MCF 10A (cell line): Measurements from ENCODE around the gene ADGRF1. TPM values are rescaled to one million over a fixed set of nuclear protein-coding genes. Genes with fewer than 3 reads are reported as not detected.

ENCODE experiments used
- BruUV-seq: library from RNA; stranded (reverse); fragments of 400-500 nt; replicated peaks from 2 replicates; lab custom pipeline; 2021; lab: Mats Ljungman, UMichigan
- CTCF ChIA-PET: fragments of 300-600 bp; sonication (Branson Sonifier 250); formaldehyde crosslinking; extraction: SDS; loops from one replicate; lab custom pipeline; 2021; ENCODE audit warnings: antibody characterized with exemption, inconsistent platforms; lab: Yijun Ruan, JAX
- POLR2A ChIA-PET: fragments of 300-600, 350-650 bp; sonication (Branson Sonifier 250); formaldehyde crosslinking; extraction: SDS; loops from one replicate; lab custom pipeline; 2020; ENCODE audit warnings: antibody characterized with exemption, inconsistent platforms; lab: Yijun Ruan, JAX
- DNase-seq: peaks from one replicate; pipeline ENCODE4 v3.0.0-alpha.2; 2018; ENCODE audit not compliant: unreplicated experiment
- H3K27ac Mint-ChIP-seq: one replicate; pipeline ENCODE4 v1.8.0; 2022; ENCODE audit warnings: mild to moderate bottlenecking, low read depth, mixed read lengths; ENCODE audit not compliant: unreplicated experiment
- H3K27me3 Mint-ChIP-seq: one replicate; pipeline ENCODE4 v1.8.0; 2022; ENCODE audit warnings: mixed read lengths; ENCODE audit not compliant: insufficient read depth, unreplicated experiment
- H3K36me3 Mint-ChIP-seq: one replicate; pipeline ENCODE4 v1.8.0; 2022; ENCODE audit warnings: mild to moderate bottlenecking, moderate library complexity, mixed read lengths; ENCODE audit not compliant: insufficient read depth, unreplicated experiment
- H3K4me1 Mint-ChIP-seq: one replicate; pipeline ENCODE4 v1.8.0; 2022; ENCODE audit warnings: mixed read lengths; ENCODE audit not compliant: insufficient read depth, unreplicated experiment
- H3K4me3 Mint-ChIP-seq: one replicate; pipeline ENCODE4 v1.8.0; 2022; ENCODE audit warnings: mild to moderate bottlenecking, moderate library complexity, mixed read lengths; ENCODE audit not compliant: unreplicated experiment
- H3K9me3 Mint-ChIP-seq: one replicate; pipeline ENCODE4 v1.8.0; 2022; ENCODE audit warnings: mixed read lengths; ENCODE audit not compliant: unreplicated experiment
- CTCF ChIP-seq: fragments of 200-600 bp; IDR thresholded peaks from one replicate; pipeline ENCODE4 v1.8.0; 2022; ENCODE audit warnings: antibody characterized with exemption, mild to moderate bottlenecking; ENCODE audit not compliant: unreplicated experiment
- intact Hi-C: fragments of 100-400 bp; cut with micrococcal nuclease; formaldehyde crosslinking; loops from 2 replicates; pipeline ENCODE4 v1.14.1; 2022
- total RNA-seq: library from RNA; stranded (reverse); gene quantifications from 2 replicates; pipeline ENCODE4 v1.2.3, GENCODE V29; 2022

ADGRF1 gene
- total RNA-seq, 1 experiment from 2014 or later = 3.5 TPM

GRCh38 chr6:47061309-47062300, 19.5 kb upstream of the ADGRF1 start:
- no peaks in the 10 kb centered on the region for H3K27me3 Mint-ChIP-seq
- no peak for TF ChIP-seq CTCF
- intact Hi-C loops = no loop called here
- peak overlapping the region; percentile 92 for H3K27ac Mint-ChIP-seq
- BruUV-seq = no TSS peak
- no peak overlapping the region for H3K4me3 Mint-ChIP-seq
- H3K4me1 Mint-ChIP-seq = peaks cover 28% of the 10 kb centered on the region
- peaks cover 11% of the 10 kb centered on the region for H3K9me3 Mint-ChIP-seq
- H3K36me3 Mint-ChIP-seq = no peaks in the 10 kb centered on the region
- ChIA-PET CTCF (interaction anchor here (0.6 to 1.1 kb wide), 4 partner anchors 11 to 603 kb away, joined by 3 to 5 read pairs (median 4); no protein-coding TSS in a partner anchor), POLR2A (interaction anchor here (0.6 to 4.1 kb wide), 4 partner anchors 17 to 249 kb away, joined by 3 to 16 read pairs (median 6); partner anchors contain the start of gene ADGRF1)
- peak; percentile 81 for DNase-seq

GRCh38 chr6:47059216-47059885, 17.2 kb upstream of the ADGRF1 start:
- intact Hi-C loops = no loop called here
- POLR2A ChIA-PET = interaction anchor here (0.6 to 4.1 kb wide), 3 partner anchors 24 to 185 kb away, joined by 3 to 16 read pairs (median 3); no protein-coding TSS in a partner anchor
- BruUV-seq = no TSS peak

GRCh38 chr6:47057830-47058540, 15.9 kb upstream of the ADGRF1 start:
- H3K27ac Mint-ChIP-seq = peak overlapping the region; percentile 52
- no TSS peak for BruUV-seq
- CTCF ChIA-PET = interaction anchor here (0.7 to 3.2 kb wide), 3 partner anchors 10 to 209 kb away, joined by 3 to 17 read pairs (median 3); no protein-coding TSS in a partner anchor
- H3K4me1 Mint-ChIP-seq = peaks cover 28% of the 10 kb centered on the region
- H3K36me3 Mint-ChIP-seq = no peaks in the 10 kb centered on the region
- H3K27me3 Mint-ChIP-seq = no peaks in the 10 kb centered on the region
- intact Hi-C loops = no loop called here
- peaks cover 4% of the 10 kb centered on the region for H3K9me3 Mint-ChIP-seq
- no peak overlapping the region for H3K4me3 Mint-ChIP-seq
- POLR2A ChIA-PET = interaction anchor here (0.9 to 1.2 kb wide), 4 partner anchors 10 to 184 kb away, joined by 3 read pairs; no protein-coding TSS in a partner anchor
- peak; percentile 68 for DNase-seq
- TF ChIP-seq CTCF = no peak

More at GRCh38 chr6:47059216-47059885, 17.2 kb upstream of the ADGRF1 start:
- no peaks in the 10 kb centered on the region for H3K36me3 Mint-ChIP-seq
- no peak overlapping the region for H3K4me3 Mint-ChIP-seq
- H3K27me3 Mint-ChIP-seq = no peaks in the 10 kb centered on the region
- peaks cover 28% of the 10 kb centered on the region for H3K4me1 Mint-ChIP-seq
- TF ChIP-seq CTCF = no peak
- H3K9me3 Mint-ChIP-seq = peaks cover 11% of the 10 kb centered on the region
- CTCF ChIA-PET = interaction anchor here (0.9 to 3.2 kb wide), 2 partner anchors 12 to 36 kb away, joined by 6 to 17 read pairs; no protein-coding TSS in a partner anchor
- H3K27ac Mint-ChIP-seq = peak overlapping the region; percentile 52
- DNase-seq = peak; percentile 78
